DOHH2 (cell line): ENCODE measurements around the gene PHPT1.

Experiments
- H3F3A ChIP-seq: fragments of 200-600 bp; sonication (generic), shearing (Covaris generic); 2 replicates; pipeline ENCODE4 v1.6.0; 2016; ENCODE audit warnings: antibody characterized with exemption, mild to moderate bottlenecking; ENCODE audit not compliant: control insufficient read depth, insufficient read depth
- H3K27ac ChIP-seq: fragments of 200-600 bp; sonication (generic); 2 replicates; pipeline ENCODE4 v1.5.1; 2014; ENCODE audit warnings: low read depth, mild to moderate bottlenecking, low read length, moderate library complexity
- H3K27me3 ChIP-seq: fragments of 200-600 bp; sonication (generic); 2 replicates; pipeline ENCODE4 v1.6.1; 2014; ENCODE audit warnings: mild to moderate bottlenecking, low read length, mixed read lengths; ENCODE audit not compliant: control insufficient read depth
- H3K36me3 ChIP-seq: fragments of 200-600 bp; sonication (generic); 2 replicates; pipeline ENCODE4 v1.6.1; 2014; ENCODE audit warnings: mild to moderate bottlenecking, low read length, moderate library complexity, mixed read lengths; ENCODE audit not compliant: control insufficient read depth
- H3K4me1 ChIP-seq: fragments of 200-600 bp; sonication (generic); 2 replicates; pipeline ENCODE4 v1.6.1; 2014; ENCODE audit warnings: mild to moderate bottlenecking, low read length, mixed read lengths; ENCODE audit not compliant: control insufficient read depth
- H3K4me2 ChIP-seq: fragments of 200-600 bp; sonication (generic); 2 replicates; pipeline ENCODE4 v1.6.0; 2014; ENCODE audit warnings: mild to moderate bottlenecking, low read length, moderate library complexity
- H3K4me3 ChIP-seq: fragments of 200-600 bp; sonication (generic); 2 replicates; pipeline ENCODE4 v1.5.1; 2014; ENCODE audit warnings: mild to moderate bottlenecking, low read length, mixed read lengths
- H3K79me2 ChIP-seq: fragments of 200-600 bp; sonication (generic); 2 replicates; pipeline ENCODE4 v1.6.1; 2014; ENCODE audit warnings: mild to moderate bottlenecking, low read length, mixed read lengths; ENCODE audit not compliant: control insufficient read depth
- H3K9me2 ChIP-seq: fragments of 200-600 bp; sonication (generic); replicated peaks from 2 replicates; pipeline ENCODE4 v1.6.1; 2014; ENCODE audit warnings: mild to moderate bottlenecking, low read length, mixed read lengths; ENCODE audit not compliant: control insufficient read depth
- H3K9me3 ChIP-seq: fragments of 200-600 bp; sonication (generic); 2 replicates; pipeline ENCODE4 v1.6.1; 2014; ENCODE audit warnings: antibody characterized with exemption, low read length, mixed read lengths; ENCODE audit not compliant: control insufficient read depth, insufficient read depth
- H4K20me1 ChIP-seq: fragments of 200-600 bp; sonication (generic); 2 replicates; pipeline ENCODE4 v1.6.0; 2014; ENCODE audit warnings: low read depth, mild to moderate bottlenecking, antibody characterized with exemption, low read length, moderate library complexity; ENCODE audit not compliant: control insufficient read depth, insufficient read depth
- CTCF ChIP-seq: fragments of 200-600 bp; sonication (generic); IDR thresholded peaks from one replicate; pipeline ENCODE4 v1.5.1; 2014; ENCODE audit warnings: antibody characterized with exemption, mild to moderate bottlenecking, low read depth, low read length; ENCODE audit not compliant: poor library complexity, severe bottlenecking
- EZH2phosphoT487 ChIP-seq: fragments of 200-600 bp; sonication (generic); IDR thresholded peaks from 2 replicates; pipeline ENCODE4 v1.6.1; 2017; ENCODE audit warnings: borderline replicate concordance, mild to moderate bottlenecking, antibody characterized with exemption, low read length, moderate library complexity, mixed read lengths

PHPT1 gene

GRCh38 chr9:136846376-136847087, 2.7 kb upstream of the PHPT1 start:
- no peak overlapping the region for H3K4me2 ChIP-seq
- peaks cover 13% of the 10 kb centered on the region for H3K79me2 ChIP-seq
- H3K4me3 ChIP-seq, result no peak overlapping the region
- peaks cover 17% of the 10 kb centered on the region; the same call in 1 of the 2 replicates for H3K36me3 ChIP-seq
- no peaks in the 10 kb centered on the region; the same call in 1 of the 2 replicates for H3F3A ChIP-seq
- TF ChIP-seq EZH2phosphoT487, result no peak
- no peak for TF ChIP-seq CTCF
- peaks cover 10% of the 10 kb centered on the region for H4K20me1 ChIP-seq
- H3K27ac ChIP-seq, result no peak overlapping the region
- no peaks in the 10 kb centered on the region for H3K9me2 ChIP-seq
- no peaks in the 10 kb centered on the region for H3K27me3 ChIP-seq
- no peaks in the 10 kb centered on the region for H3K9me3 ChIP-seq
- H3K4me1 ChIP-seq, result peaks cover 36% of the 10 kb centered on the region

DNA sequence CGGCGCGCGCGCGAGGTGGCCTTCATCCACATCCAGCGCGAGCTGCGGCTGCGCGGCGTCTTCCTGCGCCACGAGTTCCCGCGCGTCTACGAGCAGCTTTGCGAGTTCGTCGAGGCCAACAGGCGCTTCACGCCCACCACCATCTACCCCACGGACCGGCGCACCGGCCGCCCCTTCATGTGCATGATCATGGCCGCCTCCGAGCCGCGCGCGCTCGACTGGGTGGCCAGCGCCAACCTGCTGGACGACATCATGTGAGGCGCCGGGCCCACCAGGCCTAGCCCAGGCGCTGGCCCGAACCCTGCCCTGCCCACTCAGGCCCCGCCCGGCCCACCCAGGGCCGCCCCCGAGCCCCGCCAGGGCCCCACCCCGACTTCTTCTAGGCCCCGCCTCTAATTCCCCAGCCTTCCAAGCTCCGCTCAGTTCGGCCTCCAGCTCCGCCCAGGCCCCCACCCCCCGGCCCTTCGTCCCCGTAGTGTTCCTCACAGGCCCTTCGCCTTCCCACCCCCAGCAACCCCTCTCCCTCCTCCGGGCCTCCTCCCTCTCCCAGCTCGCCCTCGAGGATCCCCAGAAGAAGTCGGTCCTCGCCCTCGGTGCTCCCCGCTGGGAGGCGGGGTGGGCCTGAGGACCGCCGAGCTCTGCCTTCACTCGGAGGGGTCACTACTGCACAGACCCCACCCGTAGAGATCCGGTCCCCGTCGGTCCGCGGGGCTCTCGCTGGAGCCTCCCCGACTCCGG, 2.0 kb upstream of the PHPT1 start:
- Histone ChIP-seq H3K9me3 (no peaks in the 10 kb centered on the region), H3K9me2 (no peaks in the 10 kb centered on the region), H3K4me3 (peak overlapping the region; percentile 79), H4K20me1 (peaks cover 6% of the 10 kb centered on the region; the same call in 1 of the 2 replicates), H3K79me2 (peaks cover 13% of the 10 kb centered on the region), H3K27ac (peak overlapping the region; percentile 57; the same call in 1 of the 2 replicates), H3F3A (no peaks in the 10 kb centered on the region; the same call in 1 of the 2 replicates), H3K36me3 (peaks cover 21% of the 10 kb centered on the region; the same call in 1 of the 2 replicates), H3K4me1 (peaks cover 29% of the 10 kb centered on the region), H3K4me2 (peak overlapping the region; percentile 75), H3K27me3 (no peaks in the 10 kb centered on the region)
- TF ChIP-seq EZH2phosphoT487 (no peak), CTCF (no peak)

GRCh38 chr9:136847826-136848392, 1.3 kb upstream of the PHPT1 start:
- peaks cover 24% of the 10 kb centered on the region for H3K4me1 ChIP-seq
- TF ChIP-seq EZH2phosphoT487 (no peak), CTCF (no peak)
- peak overlapping the region; percentile 57 for H3K27ac ChIP-seq

More at GRCh38 chr9:136847826-136848392, 1.3 kb upstream of the PHPT1 start:
- peaks cover 13% of the 10 kb centered on the region for H3K79me2 ChIP-seq
- H3K9me2 ChIP-seq, result no peaks in the 10 kb centered on the region
- H3K9me3 ChIP-seq, result no peaks in the 10 kb centered on the region
- H3K4me2 ChIP-seq, result peak overlapping the region; percentile 75
- H3F3A ChIP-seq, result no peaks in the 10 kb centered on the region; the same call in 1 of the 2 replicates
- H3K36me3 ChIP-seq, result peaks cover 21% of the 10 kb centered on the region; the same call in 1 of the 2 replicates
- H3K4me3 ChIP-seq, result peak overlapping the region; percentile 79
- no peaks in the 10 kb centered on the region for H3K27me3 ChIP-seq
- H4K20me1 ChIP-seq, result peaks cover 6% of the 10 kb centered on the region; the same call in 1 of the 2 replicates
